Smooth muscle cell (in vitro differentiated cells): Measurements from ENCODE around the gene SLC44A1. TPM values are rescaled to one million over a fixed set of nuclear protein-coding genes. Genes with fewer than 3 reads are reported as not detected.

Experiments
- DNase-seq: peaks from one replicate; lab custom pipeline; 2025; ENCODE audit not compliant: unreplicated experiment; lab: John Stamatoyannopoulos, UW
- H2AFZ ChIP-seq: fragments of 200-600 bp; sonication (generic); 2 replicates; pipeline ENCODE4 v1.6.0; 2016; ENCODE audit warnings: antibody characterized with exemption, low read depth, mild to moderate bottlenecking
- H3F3A ChIP-seq: fragments of 200-600 bp; sonication (generic); 2 replicates; pipeline ENCODE4 v1.6.0; 2017; ENCODE audit warnings: antibody characterized with exemption, low read depth
- H3K27ac ChIP-seq: fragments of 200-600 bp; sonication (generic); 2 replicates; pipeline ENCODE4 v1.5.1; 2016; ENCODE audit warnings: low read depth, mild to moderate bottlenecking
- H3K27me3 ChIP-seq: fragments of 200-600 bp; sonication (generic); 2 replicates; pipeline ENCODE4 v1.6.1; 2016; ENCODE audit warnings: low read depth, mild to moderate bottlenecking
- H3K36me3 ChIP-seq: fragments of 200-600 bp; sonication (generic); 2 replicates; pipeline ENCODE4 v1.5.1; 2016; ENCODE audit warnings: low read depth
- H3K4me1 ChIP-seq: fragments of 200-600 bp; sonication (generic); 2 replicates; pipeline ENCODE4 v1.5.1; 2016; ENCODE audit warnings: low read depth
- H3K4me2 ChIP-seq: fragments of 200-600 bp; sonication (generic); 2 replicates; pipeline ENCODE4 v1.6.0; 2016; ENCODE audit warnings: mild to moderate bottlenecking
- H3K4me3 ChIP-seq: fragments of 200-600 bp; sonication (generic); 2 replicates; pipeline ENCODE4 v1.5.1; 2016; ENCODE audit warnings: mild to moderate bottlenecking
- H3K79me2 ChIP-seq: fragments of 200-600 bp; sonication (generic); 2 replicates; pipeline ENCODE4 v1.6.0; 2016; ENCODE audit warnings: low read depth, mild to moderate bottlenecking
- H3K9ac ChIP-seq: fragments of 200-600 bp; sonication (generic); 2 replicates; pipeline ENCODE4 v1.6.0; 2016; ENCODE audit warnings: low read depth
- H3K9me3 ChIP-seq: fragments of 200-600 bp; sonication (generic); replicated peaks from 2 replicates; pipeline ENCODE4 v1.5.1; 2016; ENCODE audit warnings: low read depth
- H4K20me1 ChIP-seq: fragments of 200-600 bp; sonication (generic); 2 replicates; pipeline ENCODE4 v1.6.0; 2016; ENCODE audit warnings: low read depth
- WGBS: methylation state at CpG from one replicate; pipeline ENCODE4 v1.1.7; 2016; ENCODE audit warnings: low lambda C conversion rate; 5-methylcytosine and 5-hydroxymethylcytosine counted together
- polyA plus RNA-seq: library from polyadenylated mRNA; unstranded; fragments of >200 nt; fragmentation: Nextera tagmentation; extraction: Ambion mirVana; gene quantifications from 2 replicates; pipeline ENCODE4 v1.2.1, GENCODE V29; 2016
- total RNA-seq: library from RNA; depleted of rRNA; stranded (reverse); fragments of >200 nt; gene quantifications from 2 replicates; pipeline ENCODE4 v1.2.3, GENCODE V29; 2014
- TF ChIP-seq, protein P1 (sequence below): fragments of 200-600 bp; sonication (generic); IDR thresholded peaks from 2 replicates; pipeline ENCODE4 v1.5.1; 2017; ENCODE audit warnings: borderline replicate concordance, mild to moderate bottlenecking, antibody characterized with exemption; ENCODE audit not compliant: insufficient read depth, poor library complexity, severe bottlenecking

The SLC44A1 gene
- total and polyA plus RNA-seq, 2 experiments from 2014 or later: 14.0 to 22.2 TPM

DNA sequence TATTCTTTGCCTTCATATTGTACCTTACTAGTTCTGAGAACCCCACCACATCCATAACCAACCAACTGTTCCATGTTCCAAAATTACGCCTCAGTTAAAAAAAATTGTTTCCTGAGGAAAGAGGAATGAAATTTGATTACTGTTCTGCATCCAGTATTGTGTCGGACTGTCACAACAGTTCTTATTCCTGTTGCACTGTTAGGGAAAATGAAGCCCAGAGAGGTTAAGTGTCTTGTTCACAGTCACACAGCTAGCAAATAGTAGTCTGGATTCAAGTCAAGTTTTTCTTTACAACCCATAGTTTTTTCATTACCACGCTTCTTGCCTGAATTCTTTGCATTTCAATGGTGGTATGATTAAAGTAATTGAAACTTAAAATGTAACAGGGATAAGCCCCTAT lies 207.7 kb downstream of the SLC44A1 start:
- Histone ChIP-seq H3K27me3 (no peaks in the 10 kb centered on the region), H3K27ac (no peak overlapping the region), H3K4me1 (peaks cover 22% of the 10 kb centered on the region), H4K20me1 (peaks cover 65% of the 10 kb centered on the region), H3K4me3 (no peak overlapping the region), H3K9me3 (no peaks in the 10 kb centered on the region), H2AFZ (no peak overlapping the region), H3K36me3 (no peaks in the 10 kb centered on the region), H3K4me2 (no peak overlapping the region), H3F3A (no peaks in the 10 kb centered on the region), H3K9ac (no peak overlapping the region), H3K79me2 (peaks cover 82% of the 10 kb centered on the region)
- DNase-seq: no peak
- TF ChIP-seq, protein P1, sequence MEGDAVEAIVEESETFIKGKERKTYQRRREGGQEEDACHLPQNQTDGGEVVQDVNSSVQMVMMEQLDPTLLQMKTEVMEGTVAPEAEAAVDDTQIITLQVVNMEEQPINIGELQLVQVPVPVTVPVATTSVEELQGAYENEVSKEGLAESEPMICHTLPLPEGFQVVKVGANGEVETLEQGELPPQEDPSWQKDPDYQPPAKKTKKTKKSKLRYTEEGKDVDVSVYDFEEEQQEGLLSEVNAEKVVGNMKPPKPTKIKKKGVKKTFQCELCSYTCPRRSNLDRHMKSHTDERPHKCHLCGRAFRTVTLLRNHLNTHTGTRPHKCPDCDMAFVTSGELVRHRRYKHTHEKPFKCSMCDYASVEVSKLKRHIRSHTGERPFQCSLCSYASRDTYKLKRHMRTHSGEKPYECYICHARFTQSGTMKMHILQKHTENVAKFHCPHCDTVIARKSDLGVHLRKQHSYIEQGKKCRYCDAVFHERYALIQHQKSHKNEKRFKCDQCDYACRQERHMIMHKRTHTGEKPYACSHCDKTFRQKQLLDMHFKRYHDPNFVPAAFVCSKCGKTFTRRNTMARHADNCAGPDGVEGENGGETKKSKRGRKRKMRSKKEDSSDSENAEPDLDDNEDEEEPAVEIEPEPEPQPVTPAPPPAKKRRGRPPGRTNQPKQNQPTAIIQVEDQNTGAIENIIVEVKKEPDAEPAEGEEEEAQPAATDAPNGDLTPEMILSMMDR: no peak
- WGBS: 94% methylated on average over 3 of the region's 3 CpGs

DNA sequence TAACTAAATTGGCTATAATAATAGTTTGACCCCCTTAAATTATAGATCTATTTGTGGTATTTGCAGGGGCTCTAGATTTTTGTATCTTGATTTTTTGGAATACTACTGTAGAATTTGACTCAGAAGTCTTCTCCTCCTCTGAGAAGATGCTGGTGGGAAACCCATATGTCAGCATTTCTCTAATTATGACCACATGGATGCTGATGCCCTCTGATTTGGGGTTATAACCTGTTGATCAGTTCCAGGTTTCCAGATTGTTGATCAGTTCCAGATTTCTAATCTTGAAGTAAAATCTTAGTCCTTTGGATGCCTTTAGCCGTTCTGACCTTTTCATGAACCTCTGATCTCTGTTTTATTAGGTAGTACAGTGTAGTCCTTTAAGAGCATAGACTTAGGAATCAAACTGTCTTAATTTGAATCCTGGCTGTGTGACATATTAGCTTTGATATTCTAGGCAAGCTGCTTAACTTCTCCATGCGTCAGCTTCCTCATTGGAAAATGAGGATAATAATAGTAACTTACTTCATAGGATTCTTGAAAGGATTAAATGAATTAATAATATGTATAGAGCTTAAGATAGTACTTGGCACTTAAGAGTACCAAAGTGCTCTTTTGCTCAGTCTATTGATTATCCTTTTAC lies 211.5 kb downstream of the SLC44A1 start:
- peaks cover 85% of the 10 kb centered on the region for H3K79me2 ChIP-seq

DNA sequence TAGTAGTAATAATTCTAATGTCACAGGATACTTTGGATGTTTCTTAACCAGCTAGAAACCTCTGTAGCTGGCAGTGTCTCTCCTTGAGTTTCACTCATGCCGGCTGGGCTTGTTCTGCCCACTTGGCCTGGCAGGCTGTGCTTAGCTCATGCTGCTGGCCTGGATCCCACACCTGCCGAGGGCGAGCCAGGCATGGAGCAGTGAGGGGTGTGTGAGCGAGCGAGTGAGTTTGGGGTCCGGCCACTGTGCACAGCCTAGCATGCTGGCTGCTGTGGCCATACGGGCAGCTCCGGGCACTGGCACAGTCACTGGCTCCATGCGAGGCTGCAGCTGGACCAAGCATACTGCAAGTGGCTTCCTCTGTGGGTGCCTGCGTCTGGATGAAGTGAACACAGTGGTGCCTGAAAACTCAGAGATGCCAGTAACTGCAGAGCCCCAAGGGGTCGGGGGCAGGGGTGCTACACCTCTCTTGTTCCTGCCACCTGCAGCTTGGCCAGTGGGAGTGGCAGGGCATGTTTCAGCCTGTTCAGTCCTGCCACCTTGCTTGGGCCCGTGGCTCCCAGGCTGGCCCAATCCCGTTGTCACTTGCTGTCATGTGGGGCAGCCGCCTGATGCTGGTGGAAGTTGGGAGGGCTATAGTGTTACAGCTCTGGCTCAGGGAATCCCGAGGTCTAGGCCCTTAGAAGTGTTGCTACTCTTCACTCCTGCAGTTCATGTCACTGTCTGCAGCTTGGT lies 213.3 kb downstream of the SLC44A1 start:
- H3K4me1 ChIP-seq: no peaks in the 10 kb centered on the region
- H3K79me2 ChIP-seq: peaks cover 87% of the 10 kb centered on the region
- no peak for DNase-seq
- no peaks in the 10 kb centered on the region for H3K27me3 ChIP-seq
- 96% methylated on average over 15 of the region's 15 CpGs for WGBS
- H3K27ac ChIP-seq: no peak overlapping the region
- no peak overlapping the region for H2AFZ ChIP-seq
- H3F3A ChIP-seq: no peaks in the 10 kb centered on the region
- TF ChIP-seq, protein P1: no peak
- no peaks in the 10 kb centered on the region for H3K9me3 ChIP-seq
- H3K4me3 ChIP-seq: no peak overlapping the region
- H3K9ac ChIP-seq: no peak overlapping the region
- H4K20me1 ChIP-seq: peaks cover 100% of the 10 kb centered on the region
- H3K36me3 ChIP-seq: no peaks in the 10 kb centered on the region
- H3K4me2 ChIP-seq: no peak overlapping the region

More for the DNA sequence above, 211.5 kb downstream of the SLC44A1 start:
- H3K9me3 ChIP-seq: no peaks in the 10 kb centered on the region
- H3K36me3 ChIP-seq: no peaks in the 10 kb centered on the region
- peaks cover 4% of the 10 kb centered on the region for H3K4me1 ChIP-seq
- no peaks in the 10 kb centered on the region for H3F3A ChIP-seq
- H3K27ac ChIP-seq: no peak overlapping the region
- H4K20me1 ChIP-seq: peaks cover 95% of the 10 kb centered on the region
- no peak overlapping the region for H3K9ac ChIP-seq
- no peak overlapping the region for H2AFZ ChIP-seq
- no peak overlapping the region for H3K4me2 ChIP-seq
- no peaks in the 10 kb centered on the region for H3K27me3 ChIP-seq
- 59% methylated on average over 2 of the region's 2 CpGs for WGBS
- TF ChIP-seq, protein P1: no peak
- no peak overlapping the region for H3K4me3 ChIP-seq
- no peak for DNase-seq
